CD4-positive, alpha-beta T cell (primary cell): Measurements from ENCODE around the gene THOC1. TPM values are rescaled to one million over a fixed set of nuclear protein-coding genes. Genes with fewer than 3 reads are reported as not detected.

ENCODE experiments used
- ATAC-seq: fragments of 200-7000 bp; cut with Tn5 transposase; one replicate; pipeline ENCODE4 v1.10.0; 2022; ENCODE audit warnings: mild to moderate bottlenecking; ENCODE audit not compliant: poor library complexity
- CTCF ChIA-PET: fragments of 350-600 bp; sonication (Branson Sonifier 250); formaldehyde crosslinking; loops from one replicate; lab custom pipeline; 2021; ENCODE audit warnings: antibody characterized with exemption, inconsistent platforms; lab: Charles Lee
- POLR2A ChIA-PET: fragments of 350-600 bp; sonication (Branson Sonifier 250); formaldehyde crosslinking; loops from one replicate; lab custom pipeline; 2021; ENCODE audit warnings: antibody characterized with exemption, inconsistent platforms; lab: Charles Lee
- DNase-seq, 14 experiments: peaks; one replicate each; pipeline ENCODE4 v3.0.0-alpha.2; 2013 to 2020; ENCODE audit warnings: mixed read lengths in 2 of 14
- H3K27ac ChIP-seq, 2 donors: one replicate each; pipeline versions ENCODE4 v1.5.1 to v1.7.0; 2013; ENCODE audit warnings: low read length in 2 of 2, low read depth in 1 of 2, mild to moderate bottlenecking in 1 of 2
- H3K27me3 ChIP-seq, 2 experiments: 1 replicate in 1 of 2; 2 replicates in 1 of 2; pipeline versions ENCODE4 v1.6.1 to v1.7.0; 2013; ENCODE audit warnings: low read length in 2 of 2, control low read depth in 1 of 2, mild to moderate bottlenecking in 1 of 2, moderate library complexity in 1 of 2; ENCODE audit not compliant: insufficient read depth in 2 of 2, control insufficient read depth in 1 of 2
- H3K36me3 ChIP-seq: one replicate; pipeline ENCODE4 v1.6.1; 2013; ENCODE audit warnings: low read length, control low read depth; ENCODE audit not compliant: insufficient read depth
- H3K4me1 ChIP-seq: one replicate; pipeline ENCODE4 v1.6.1; 2013; ENCODE audit warnings: low read length, control low read depth; ENCODE audit not compliant: insufficient read depth
- H3K4me3 ChIP-seq: one replicate; pipeline ENCODE4 v1.5.1; 2013; ENCODE audit warnings: mild to moderate bottlenecking, low read length, moderate library complexity
- H3K9me3 ChIP-seq, 2 experiments: 1 replicate in 1 of 2; 2 replicates in 1 of 2; pipeline versions ENCODE4 v1.6.1 to v1.7.0; 2013; ENCODE audit warnings: low read length in 2 of 2, mild to moderate bottlenecking in 2 of 2, control low read depth in 1 of 2, moderate library complexity in 1 of 2; ENCODE audit not compliant: control insufficient read depth in 1 of 2, insufficient read depth in 1 of 2
- H3K27ac Mint-ChIP-seq: one replicate; pipeline ENCODE4 v1.8.0; 2020; ENCODE audit warnings: mixed read lengths
- H3K27me3 Mint-ChIP-seq: one replicate; pipeline ENCODE4 v1.8.0; 2021; ENCODE audit warnings: mixed read lengths
- H3K36me3 Mint-ChIP-seq: one replicate; pipeline ENCODE4 v1.8.0; 2021; ENCODE audit warnings: low read depth, mixed read lengths
- H3K4me1 Mint-ChIP-seq: one replicate; pipeline ENCODE4 v1.8.0; 2021; ENCODE audit warnings: low read depth, mixed read lengths
- H3K4me3 Mint-ChIP-seq: one replicate; pipeline ENCODE4 v1.8.0; 2020; ENCODE audit warnings: mild to moderate bottlenecking, mixed read lengths
- H3K9me3 Mint-ChIP-seq: one replicate; pipeline ENCODE4 v1.8.0; 2020; ENCODE audit warnings: mixed read lengths
- intact Hi-C, 2 experiments: fragments of 100-400 bp; cut with DNase I in 1 of 2; cut with micrococcal nuclease in 1 of 2; formaldehyde crosslinking; loops; one replicate each; pipeline versions ENCODE4 v1.15.1 to v1.9.0; 2023 to 2025; cut with DNase I, micrococcal nuclease
- total RNA-seq, 174 experiments: library from RNA in 2 of 174; stranded (reverse) in 2 of 174; gene quantifications; one replicate each; pipeline ENCODE4 v1.2.3 and lab custom pipeline; 2021 to 2026
- TF ChIP-seq, protein P1 (sequence below): fragments of 200-600 bp; IDR thresholded peaks from one replicate; pipeline ENCODE4 v1.8.0; 2022; ENCODE audit warnings: antibody characterized with exemption, mild to moderate bottlenecking

The THOC1 gene
- total RNA-seq, 2 experiments from 2014 or later, result 92.9 to 96.5 TPM

GRCh38 chr18:285817-286216 lies 18.0 kb upstream of the THOC1 start:
- no peaks in the 10 kb centered on the region for H3K36me3 Mint-ChIP-seq
- intact Hi-C loops, result no loop called here
- no peaks in the 10 kb centered on the region for H3K9me3 Mint-ChIP-seq

GRCh38 chr18:275486-275885 lies 7.6 kb upstream of the THOC1 start:
- no peak overlapping the region for H3K4me3 Mint-ChIP-seq
- Histone ChIP-seq H3K27ac (no peak overlapping the region), H3K9me3 (peaks cover 3 to 9% of the 10 kb centered on the region in 2 experiments), H3K4me3 (no peak overlapping the region), H3K36me3 (no peaks in the 10 kb centered on the region), H3K4me1 (no peaks in the 10 kb centered on the region), H3K27me3 (no peaks in the 10 kb centered on the region)
- ChIA-PET POLR2A (no interaction called here), CTCF (no interaction called here)
- DNase-seq (peak in 2 of 14 experiments; percentile 17 to 31), ATAC-seq (no peak)
- peaks cover 6% of the 10 kb centered on the region for H3K27me3 Mint-ChIP-seq
- H3K4me1 Mint-ChIP-seq, result no peaks in the 10 kb centered on the region
- H3K9me3 Mint-ChIP-seq, result no peaks in the 10 kb centered on the region
- intact Hi-C loops, result no loop called here
- H3K27ac Mint-ChIP-seq, result no peak overlapping the region
- TF ChIP-seq, protein P1, sequence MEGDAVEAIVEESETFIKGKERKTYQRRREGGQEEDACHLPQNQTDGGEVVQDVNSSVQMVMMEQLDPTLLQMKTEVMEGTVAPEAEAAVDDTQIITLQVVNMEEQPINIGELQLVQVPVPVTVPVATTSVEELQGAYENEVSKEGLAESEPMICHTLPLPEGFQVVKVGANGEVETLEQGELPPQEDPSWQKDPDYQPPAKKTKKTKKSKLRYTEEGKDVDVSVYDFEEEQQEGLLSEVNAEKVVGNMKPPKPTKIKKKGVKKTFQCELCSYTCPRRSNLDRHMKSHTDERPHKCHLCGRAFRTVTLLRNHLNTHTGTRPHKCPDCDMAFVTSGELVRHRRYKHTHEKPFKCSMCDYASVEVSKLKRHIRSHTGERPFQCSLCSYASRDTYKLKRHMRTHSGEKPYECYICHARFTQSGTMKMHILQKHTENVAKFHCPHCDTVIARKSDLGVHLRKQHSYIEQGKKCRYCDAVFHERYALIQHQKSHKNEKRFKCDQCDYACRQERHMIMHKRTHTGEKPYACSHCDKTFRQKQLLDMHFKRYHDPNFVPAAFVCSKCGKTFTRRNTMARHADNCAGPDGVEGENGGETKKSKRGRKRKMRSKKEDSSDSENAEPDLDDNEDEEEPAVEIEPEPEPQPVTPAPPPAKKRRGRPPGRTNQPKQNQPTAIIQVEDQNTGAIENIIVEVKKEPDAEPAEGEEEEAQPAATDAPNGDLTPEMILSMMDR, result no peak
- no peaks in the 10 kb centered on the region for H3K36me3 Mint-ChIP-seq

More at GRCh38 chr18:285817-286216, 18.0 kb upstream of the THOC1 start:
- no peaks in the 10 kb centered on the region for H3K4me1 Mint-ChIP-seq
- H3K27ac Mint-ChIP-seq, result no peak overlapping the region
- POLR2A ChIA-PET, result no interaction called here
- CTCF ChIA-PET, result no interaction called here
- H3K27ac ChIP-seq, result no peak overlapping the region
- no peaks in the 10 kb centered on the region for H3K4me1 ChIP-seq
- ATAC-seq (no peak), DNase-seq (no peak)
- TF ChIP-seq, protein P1, result no peak
- H3K27me3 Mint-ChIP-seq, result peaks cover 38% of the 10 kb centered on the region
- H3K9me3 ChIP-seq, result no peaks in the 10 kb centered on the region
- H3K27me3 ChIP-seq, result peaks cover 3 to 4% of the 10 kb centered on the region in 2 experiments
- H3K4me3 ChIP-seq, result no peak overlapping the region
- H3K36me3 ChIP-seq, result no peaks in the 10 kb centered on the region
- no peak overlapping the region for H3K4me3 Mint-ChIP-seq

- no peak for ATAC-seq
Measured at GRCh38 chr18:274313-274712, 6.5 kb upstream of the THOC1 start.

More at GRCh38 chr18:274313-274712, 6.5 kb upstream of the THOC1 start:
- TF ChIP-seq, protein P1, result no peak
- no peaks in the 10 kb centered on the region for H3K36me3 Mint-ChIP-seq
- H3K27me3 Mint-ChIP-seq, result no peaks in the 10 kb centered on the region
- no peaks in the 10 kb centered on the region for H3K36me3 ChIP-seq
- CTCF ChIA-PET, result no interaction called here
- peaks cover 7% of the 10 kb centered on the region for H3K4me1 Mint-ChIP-seq
- H3K9me3 ChIP-seq, result peaks cover 3 to 9% of the 10 kb centered on the region in 2 experiments
- POLR2A ChIA-PET, result interaction anchor here (0.6 kb wide), 1 partner anchor 12 kb away, joined by 3 read pairs; no protein-coding TSS in a partner anchor
- H3K4me3 ChIP-seq, result no peak overlapping the region
- H3K9me3 Mint-ChIP-seq, result no peaks in the 10 kb centered on the region
- intact Hi-C loops, result no loop called here
- H3K27ac Mint-ChIP-seq, result no peak overlapping the region
- H3K27ac ChIP-seq, result no peak overlapping the region
- no peak overlapping the region for H3K4me3 Mint-ChIP-seq
- H3K4me1 ChIP-seq, result peaks cover 2% of the 10 kb centered on the region
- no peak for DNase-seq
- no peaks in the 10 kb centered on the region for H3K27me3 ChIP-seq
